WTC11 (cell line): ENCODE data around the gene RBM20. TPM values are rescaled to one million over a fixed set of nuclear protein-coding genes. Genes with fewer than 3 reads are reported as not detected.

ENCODE experiments used
- ATAC-seq: fragments of 200-7000 bp; cut with Tn5 transposase; 2 replicates; pipeline ENCODE4 v1.10.0; 2021; ENCODE audit warnings: mild to moderate bottlenecking, moderate library complexity
- CTCF ChIA-PET: fragments of 300-600 bp; sonication (Branson Sonifier 250); formaldehyde crosslinking; loops from one replicate; lab custom pipeline; 2021; ENCODE audit warnings: antibody characterized with exemption; lab: Charles Lee
- POLR2A ChIA-PET: fragments of 350-600 bp; sonication (Branson Sonifier 250); formaldehyde crosslinking; loops from one replicate; lab custom pipeline; 2021; ENCODE audit warnings: antibody characterized with exemption; lab: Charles Lee
- DNase-seq: peaks from one replicate; pipeline ENCODE4 v3.0.0; 2021; ENCODE audit warnings: low spot score
- H3K27ac Mint-ChIP-seq: 2 replicates; pipeline ENCODE4 v1.8.0; 2021; ENCODE audit warnings: mixed read lengths
- H3K27me3 Mint-ChIP-seq: 2 replicates; pipeline ENCODE4 v1.8.0; 2021; ENCODE audit warnings: low read depth, mild to moderate bottlenecking, moderate library complexity, mixed read lengths
- H3K36me3 Mint-ChIP-seq: 2 replicates; pipeline ENCODE4 v1.8.0; 2021; ENCODE audit warnings: mixed read lengths
- H3K4me1 Mint-ChIP-seq: 2 replicates; pipeline ENCODE4 v1.8.0; 2022; ENCODE audit warnings: mixed read lengths
- H3K4me3 Mint-ChIP-seq: 2 replicates; pipeline ENCODE4 v1.8.0; 2021; ENCODE audit warnings: mild to moderate bottlenecking, moderate library complexity, mixed read lengths
- H3K9me3 Mint-ChIP-seq: 2 replicates; pipeline ENCODE4 v1.8.0; 2021; ENCODE audit warnings: mixed read lengths
- ATF3 ChIP-seq: sonication (generic); formaldehyde crosslinking; conservative IDR thresholded peaks from 2 replicates; pipeline ENCODE4 v1.8.1; 2022; ENCODE audit warnings: mild to moderate bottlenecking, missing genetic modification reagents
- ATF6 ChIP-seq: sonication (generic); formaldehyde crosslinking; IDR thresholded peaks from 2 replicates; pipeline ENCODE4 v1.8.1; 2023; ENCODE audit warnings: mild to moderate bottlenecking, missing genetic modification reagents
- CREM ChIP-seq: sonication (generic); formaldehyde crosslinking; IDR thresholded peaks from 2 replicates; pipeline ENCODE4 v1.8.1; 2022; ENCODE audit warnings: mild to moderate bottlenecking, missing genetic modification reagents, moderate library complexity
- ESRRA ChIP-seq: sonication (generic); formaldehyde crosslinking; IDR thresholded peaks from 2 replicates; pipeline ENCODE4 v1.8.1; 2022; ENCODE audit warnings: mild to moderate bottlenecking, missing genetic modification reagents, borderline replicate concordance
- GRHL2 ChIP-seq: fragments of 250-450 bp; sonication (Bioruptor Pico); IDR thresholded peaks from 2 replicates; pipeline ENCODE4 v1.8.0; 2022; ENCODE audit warnings: mild to moderate bottlenecking, moderate library complexity; ENCODE audit not compliant: insufficient replicate concordance, severe bottlenecking
- GTF2I ChIP-seq: fragments of 250-450 bp; sonication (Bioruptor Pico); conservative IDR thresholded peaks from 2 replicates; pipeline ENCODE4 v1.4.0; 2021; ENCODE audit warnings: mild to moderate bottlenecking
- NFYB ChIP-seq: sonication (generic); formaldehyde crosslinking; conservative IDR thresholded peaks from 2 replicates; pipeline ENCODE4 v1.8.0; 2022; ENCODE audit warnings: low read depth, missing genetic modification reagents
- OVOL2 ChIP-seq: fragments of 250-450 bp; sonication (Bioruptor Pico); IDR thresholded peaks from 2 replicates; pipeline ENCODE4 v1.9.0; 2021; ENCODE audit warnings: mild to moderate bottlenecking, borderline replicate concordance
- SMAD3 ChIP-seq: sonication (generic); formaldehyde crosslinking; IDR thresholded peaks from 2 replicates; pipeline ENCODE4 v1.8.0; 2022; ENCODE audit warnings: missing genetic modification reagents, mild to moderate bottlenecking, borderline replicate concordance
- TEAD1 ChIP-seq: sonication (generic); formaldehyde crosslinking; IDR thresholded peaks from 2 replicates; pipeline ENCODE4 v1.8.0; 2022; ENCODE audit warnings: mild to moderate bottlenecking, missing genetic modification reagents
- TP53 ChIP-seq: sonication (generic); formaldehyde crosslinking; IDR thresholded peaks from 2 replicates; pipeline ENCODE4 v1.8.1; 2023; ENCODE audit warnings: mild to moderate bottlenecking, missing genetic modification reagents
- USF1 ChIP-seq: sonication (generic); formaldehyde crosslinking; IDR thresholded peaks from 2 replicates; pipeline ENCODE4 v1.8.0; 2022; ENCODE audit warnings: mild to moderate bottlenecking, missing genetic modification reagents
- USF2 ChIP-seq: sonication (generic); formaldehyde crosslinking; IDR thresholded peaks from 2 replicates; pipeline ENCODE4 v1.8.1; 2023; ENCODE audit warnings: mild to moderate bottlenecking, missing genetic modification reagents, moderate library complexity
- ZBTB21 ChIP-seq: sonication (generic); formaldehyde crosslinking; IDR thresholded peaks from 2 replicates; pipeline ENCODE4 v1.8.1; 2023; ENCODE audit warnings: mild to moderate bottlenecking, missing genetic modification reagents, borderline replicate concordance
- ZBTB43 ChIP-seq: sonication (generic); formaldehyde crosslinking; IDR thresholded peaks from 2 replicates; pipeline ENCODE4 v1.8.1; 2023; ENCODE audit warnings: mild to moderate bottlenecking, missing genetic modification reagents
- ZNF219 ChIP-seq: sonication (generic); formaldehyde crosslinking; IDR thresholded peaks from 2 replicates; pipeline ENCODE4 v1.8.0; 2023; ENCODE audit warnings: missing genetic modification reagents, mild to moderate bottlenecking, borderline replicate concordance
- ZNF423 ChIP-seq: fragments of 250-450 bp; sonication (Bioruptor Pico); IDR thresholded peaks from 2 replicates; pipeline ENCODE4 v2.1.2; 2022; ENCODE audit warnings: mild to moderate bottlenecking, moderate library complexity
- ZNF532 ChIP-seq: fragments of 250-450 bp; sonication (Bioruptor Pico); IDR thresholded peaks from 2 replicates; pipeline ENCODE4 v1.9.0; 2021; ENCODE audit warnings: mild to moderate bottlenecking, borderline replicate concordance
- ZSCAN18 ChIP-seq: fragments of 250-450 bp; sonication (Bioruptor Pico); IDR thresholded peaks from 2 replicates; pipeline ENCODE4 v2.1.2; 2022; ENCODE audit warnings: mild to moderate bottlenecking, moderate library complexity
- total RNA-seq: library from RNA; stranded (reverse); gene quantifications from 3 replicates; pipeline ENCODE4 v1.2.3, GENCODE V29; 2021

RBM20 gene
- total RNA-seq, 1 experiment from 2014 or later = 0.52 TPM

- CTCF ChIA-PET = no interaction called here
- TF ChIP-seq ZBTB43 (CRISPR knock-in tag) = no peak
- no peak for TF ChIP-seq GTF2I (CRISPR knock-in tag)
- TF ChIP-seq TEAD1 = no peak
- TF ChIP-seq SMAD3 (CRISPR knock-in tag) = no peak
- no peak for TF ChIP-seq USF1
- no peak for TF ChIP-seq USF2 (CRISPR knock-in tag)
- no peak for TF ChIP-seq ZNF532 (CRISPR knock-in tag)
- TF ChIP-seq CREM (CRISPR knock-in tag) = no peak
- no peak for TF ChIP-seq ZBTB21 (CRISPR knock-in tag)
- no peak for TF ChIP-seq GRHL2
- TF ChIP-seq ZNF423 (CRISPR knock-in tag) = no peak
- TF ChIP-seq NFYB = no peak
- no peak for TF ChIP-seq OVOL2
- TF ChIP-seq ESRRA (CRISPR knock-in tag) = no peak
- no peak for TF ChIP-seq ATF3 (CRISPR knock-in tag)
- TF ChIP-seq ZSCAN18 (CRISPR knock-in tag) = no peak
- TF ChIP-seq TP53 (CRISPR knock-in tag) = no peak
- TF ChIP-seq ZNF219 (CRISPR knock-in tag) = no peak
- no peak for TF ChIP-seq ATF6 (CRISPR knock-in tag)
- TF ChIP-seq, all 79 proteins: peak for 0
- Mint-ChIP-seq H3K36me3 (no peaks in the 10 kb centered on the region), H3K9me3 (no peaks in the 10 kb centered on the region), H3K27me3 (no peaks in the 10 kb centered on the region), H3K27ac (no peak overlapping the region), H3K4me1 (peaks cover 16% of the 10 kb centered on the region), H3K4me3 (no peak overlapping the region)
- POLR2A ChIA-PET = no interaction called here
- DNase-seq (no peak), ATAC-seq (no peak)
These were observed 183.3 kb downstream of the RBM20 start for GRCh38 chr10:110827410-110827809.
